ENCODE measurements around the gene MTG1.
A peak's percentile ranks its signal among the peaks of the same experiment; 100 is the strongest.
"Not testable (repeated sequence)": the region's sequence is repeated elsewhere in the genome, so short reads cannot be mapped to it uniquely, and the experiment has no call there.

Gene MTG1

DNA sequence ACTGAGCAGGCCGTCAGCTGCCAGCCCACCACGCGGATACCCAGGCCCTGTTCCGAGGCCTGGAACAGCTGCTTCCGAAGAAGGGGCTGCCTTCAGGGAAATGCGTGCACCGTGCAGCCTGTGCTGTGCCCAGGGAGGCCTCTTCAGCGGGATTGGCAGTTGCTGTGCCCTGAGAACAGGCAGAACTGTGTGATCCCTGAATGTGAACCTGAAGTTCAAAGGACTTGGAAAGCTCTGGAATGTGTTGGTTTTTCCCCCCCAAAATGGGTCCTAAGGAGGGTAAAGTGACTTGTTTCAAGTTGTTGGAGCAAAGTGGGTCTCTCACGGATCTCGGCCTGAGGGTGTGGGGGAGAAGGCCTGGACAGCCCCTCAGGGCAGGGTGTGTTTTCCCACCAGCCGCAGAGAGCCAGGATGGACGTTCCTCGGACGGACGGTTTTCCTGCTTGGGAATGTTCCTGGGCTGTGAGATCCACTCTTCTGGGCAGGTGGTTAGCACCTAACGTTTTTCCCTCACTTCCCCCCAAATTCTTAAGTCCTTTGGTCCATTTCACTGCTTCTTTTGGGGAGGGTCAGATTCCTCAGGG is 28.4 kb downstream of the MTG1 start:
- CTCF ChIA-PET, result interaction anchor here (0.6 to 1.3 kb wide), 4 partner anchors 16 to 137 kb away, joined by 3 to 4 read pairs (median 4); no protein-coding TSS in a partner anchor
- H3K27ac ChIP-seq, result no peak overlapping the region
- TF ChIP-seq, protein P1, sequence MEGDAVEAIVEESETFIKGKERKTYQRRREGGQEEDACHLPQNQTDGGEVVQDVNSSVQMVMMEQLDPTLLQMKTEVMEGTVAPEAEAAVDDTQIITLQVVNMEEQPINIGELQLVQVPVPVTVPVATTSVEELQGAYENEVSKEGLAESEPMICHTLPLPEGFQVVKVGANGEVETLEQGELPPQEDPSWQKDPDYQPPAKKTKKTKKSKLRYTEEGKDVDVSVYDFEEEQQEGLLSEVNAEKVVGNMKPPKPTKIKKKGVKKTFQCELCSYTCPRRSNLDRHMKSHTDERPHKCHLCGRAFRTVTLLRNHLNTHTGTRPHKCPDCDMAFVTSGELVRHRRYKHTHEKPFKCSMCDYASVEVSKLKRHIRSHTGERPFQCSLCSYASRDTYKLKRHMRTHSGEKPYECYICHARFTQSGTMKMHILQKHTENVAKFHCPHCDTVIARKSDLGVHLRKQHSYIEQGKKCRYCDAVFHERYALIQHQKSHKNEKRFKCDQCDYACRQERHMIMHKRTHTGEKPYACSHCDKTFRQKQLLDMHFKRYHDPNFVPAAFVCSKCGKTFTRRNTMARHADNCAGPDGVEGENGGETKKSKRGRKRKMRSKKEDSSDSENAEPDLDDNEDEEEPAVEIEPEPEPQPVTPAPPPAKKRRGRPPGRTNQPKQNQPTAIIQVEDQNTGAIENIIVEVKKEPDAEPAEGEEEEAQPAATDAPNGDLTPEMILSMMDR (conservative IDR thresholded peaks at IDR 0.05; ENCODE audit: low read depth), result no peak
- DNase-seq (ENCODE audit: low spot score), result no peak
- POLR2A ChIA-PET (ENCODE audit: low non-redundant PET), result interaction anchor here (0.6 kb wide), 1 partner anchor 158 kb away, joined by 3 read pairs; no protein-coding TSS in a partner anchor

DNA sequence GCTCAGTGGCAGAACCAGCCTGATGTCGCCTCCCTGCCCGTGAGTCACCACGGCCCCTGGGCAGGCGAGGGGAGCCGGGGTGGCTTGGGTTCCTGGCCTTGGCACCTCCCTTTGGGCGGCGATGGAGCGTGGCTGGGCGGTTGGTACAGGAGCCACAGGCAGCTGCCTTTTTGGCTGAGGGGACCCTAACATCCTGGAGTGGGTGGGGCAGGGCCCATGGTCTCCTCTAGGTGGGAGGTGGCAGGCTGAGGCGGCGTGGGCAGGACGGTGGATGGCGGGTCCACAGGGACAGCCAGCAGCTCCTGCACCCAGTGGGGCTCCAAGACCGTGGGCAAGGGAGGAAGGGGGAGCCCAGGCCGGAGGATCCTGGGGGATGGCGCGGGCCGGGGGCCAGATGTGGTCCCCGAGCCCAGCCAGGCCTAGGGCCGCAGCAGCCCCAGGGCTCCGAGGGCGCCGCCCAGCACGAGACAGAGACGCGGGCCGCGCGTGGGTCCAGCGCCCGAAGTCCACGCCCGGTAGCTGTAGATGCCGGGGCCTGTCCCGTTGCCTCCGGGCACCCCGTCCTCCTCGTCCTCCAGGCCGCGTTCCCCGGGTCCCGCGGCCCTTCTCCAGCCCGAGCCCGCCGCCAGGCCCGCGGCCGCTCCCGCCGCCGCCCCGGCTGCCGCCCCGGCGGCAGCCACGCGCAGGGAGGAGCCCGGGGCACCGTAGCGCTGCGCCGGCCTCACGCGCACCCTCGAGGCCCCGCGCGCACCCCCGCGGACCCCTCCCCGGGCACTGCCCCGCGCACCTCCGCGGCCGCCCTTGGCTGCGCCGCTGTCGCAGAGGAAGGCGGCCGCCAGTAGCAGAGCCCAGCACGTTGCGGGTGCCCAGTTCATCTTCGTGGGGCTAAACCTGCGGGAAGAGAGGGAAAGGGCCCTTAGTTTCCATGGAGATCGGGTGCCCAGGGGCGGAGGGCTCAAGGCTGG is 29.1 kb downstream of the MTG1 start:
- CTCF ChIA-PET, result interaction anchor here (0.6 kb wide), 1 partner anchor 26 kb away, joined by 3 read pairs; no protein-coding TSS in a partner anchor
- TF ChIP-seq, protein P1 (conservative IDR thresholded peaks at IDR 0.05; ENCODE audit: low read depth), result no peak
- no peak for DNase-seq (ENCODE audit: low spot score)
- POLR2A ChIA-PET (ENCODE audit: low non-redundant PET), result no interaction called here
- no peak overlapping the region for H3K27ac ChIP-seq

DNA sequence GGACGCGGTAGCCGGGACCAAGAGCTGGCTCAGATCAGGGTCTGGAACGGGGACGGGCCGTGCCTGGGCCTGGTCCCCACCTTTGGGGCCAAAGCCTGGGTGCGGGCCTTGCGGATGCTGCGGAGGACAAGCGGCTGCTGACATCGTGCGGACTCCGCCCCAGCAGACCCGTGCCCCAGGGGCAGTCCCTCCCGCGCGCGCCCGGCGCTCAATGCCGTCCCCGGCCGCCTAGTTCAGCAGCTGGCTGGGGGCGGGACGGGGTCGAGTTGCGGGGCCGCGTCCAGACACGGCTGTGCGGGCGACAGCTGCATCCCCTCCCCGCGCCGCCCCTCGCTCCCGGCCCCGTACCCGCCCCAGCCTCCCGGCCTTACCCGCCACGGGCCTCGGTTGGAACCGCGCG is 30.1 kb downstream of the MTG1 start:
- DNase-seq (ENCODE audit: low spot score); POLR2A ChIA-PET (ENCODE audit: low non-redundant PET); CTCF ChIA-PET; H3K27ac ChIP-seq: not testable (repeated sequence)

DNA sequence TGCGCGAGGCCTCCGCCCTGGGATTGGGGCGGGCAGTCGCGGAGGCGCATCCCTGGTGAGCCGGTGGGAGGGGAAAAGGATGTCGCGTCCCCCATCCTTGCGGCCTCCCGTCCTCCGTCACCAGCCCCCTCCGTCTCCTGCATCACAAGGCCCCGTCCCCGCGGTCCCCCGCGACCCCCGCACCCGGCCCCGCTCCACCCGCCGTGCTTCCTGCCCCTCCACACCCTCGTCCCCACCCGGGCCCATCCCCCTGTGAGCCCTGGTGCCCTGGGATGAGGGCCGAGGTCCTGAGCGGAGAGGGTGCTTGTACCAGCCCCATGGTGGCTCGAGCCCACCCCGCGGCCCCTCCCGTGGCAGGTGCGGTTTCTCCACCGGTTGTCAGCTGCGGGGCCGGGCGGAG is 30.6 kb downstream of the MTG1 start, which contains the start of gene SPRN:
Gene SPRN (minus strand): TSS at position 25 of the 400 bp plus-strand sequence. CDS start 944 bp downstream, outside the sequence.
- POLR2A ChIA-PET (ENCODE audit: low non-redundant PET); DNase-seq (ENCODE audit: low spot score); H3K27ac ChIP-seq; CTCF ChIA-PET: not testable (repeated sequence)

DNA sequence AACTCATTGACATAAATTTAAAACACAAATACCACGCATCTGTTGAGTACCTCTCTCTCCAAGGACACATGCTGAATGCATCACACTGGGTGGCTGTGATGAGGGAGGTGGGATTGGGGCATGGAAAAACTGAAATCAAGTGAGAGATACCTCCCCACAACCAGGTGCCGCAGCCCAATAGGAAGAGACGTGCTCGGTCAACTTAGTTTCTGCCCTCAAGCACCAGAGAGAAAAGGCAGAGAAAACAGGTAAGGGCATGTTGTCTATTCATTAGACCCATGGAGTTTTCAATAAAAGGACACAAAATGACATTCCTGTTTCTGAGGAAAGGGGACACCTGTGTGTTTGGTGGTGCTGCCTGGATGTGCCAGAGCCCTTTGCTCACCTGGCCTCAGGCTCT is 35.6 kb downstream of the MTG1 start:
- CTCF ChIA-PET; POLR2A ChIA-PET (ENCODE audit: low non-redundant PET); H3K27ac ChIP-seq; DNase-seq (ENCODE audit: low spot score): not testable (repeated sequence)

DNA sequence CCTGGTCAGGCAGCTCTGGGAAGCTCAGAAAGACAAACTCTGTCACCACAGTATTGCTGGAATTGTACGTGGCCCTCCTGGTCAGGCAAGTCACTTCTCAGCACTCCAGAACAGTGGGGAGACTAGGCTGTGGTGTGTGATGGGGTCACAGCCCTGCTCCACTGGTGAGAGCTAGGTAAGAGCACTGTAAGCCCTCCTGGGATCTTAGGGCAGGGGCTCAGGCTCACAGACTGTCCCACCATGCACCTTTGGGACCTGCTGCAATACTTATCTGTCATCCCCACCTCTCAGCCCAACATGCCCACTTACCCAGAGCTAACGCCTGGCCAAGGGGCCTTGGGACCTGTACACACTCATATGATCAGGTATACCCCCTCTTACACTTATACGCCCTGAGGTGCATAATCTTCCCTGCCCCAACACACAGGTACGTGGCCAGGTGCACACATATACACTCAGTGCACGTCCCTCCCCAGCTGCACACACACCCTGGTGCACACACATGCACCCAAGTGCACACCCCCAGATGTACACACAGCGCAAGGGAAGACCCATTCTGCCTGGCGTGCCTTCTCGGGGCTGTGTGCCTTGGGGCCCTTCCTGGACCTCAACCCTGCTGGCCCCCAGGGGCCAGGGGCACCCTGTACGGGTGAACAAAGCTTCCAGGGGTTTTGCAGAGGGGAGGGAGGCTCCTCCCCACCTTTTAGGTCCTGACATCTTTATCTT is 38.1 kb downstream of the MTG1 start:
- POLR2A ChIA-PET (ENCODE audit: low non-redundant PET); DNase-seq (ENCODE audit: low spot score); H3K27ac ChIP-seq; CTCF ChIA-PET: not testable (repeated sequence)

DNA sequence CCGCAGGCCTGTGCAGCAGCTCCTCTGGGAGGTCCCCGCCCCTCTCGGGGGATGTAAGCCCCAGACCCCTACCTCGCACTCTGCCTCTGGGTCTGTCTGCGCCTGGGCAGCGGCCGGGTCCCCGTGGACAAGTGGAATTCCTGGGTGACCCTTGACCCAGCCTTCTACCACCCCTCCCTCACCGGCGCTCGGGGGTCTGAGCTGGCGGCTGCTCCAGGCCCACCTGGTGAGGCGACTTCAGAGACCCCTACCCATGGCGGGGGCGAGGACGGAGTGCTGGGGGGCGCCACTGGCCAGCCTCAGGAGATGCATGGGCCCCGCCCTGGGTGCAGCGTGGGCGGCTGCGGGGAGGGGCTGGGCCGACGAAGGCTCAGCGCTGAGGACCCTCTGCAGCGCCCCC is 38.8 kb downstream of the MTG1 start:
- DNase-seq (ENCODE audit: low spot score); POLR2A ChIA-PET (ENCODE audit: low non-redundant PET); CTCF ChIA-PET; H3K27ac ChIP-seq: not testable (repeated sequence)

DNA sequence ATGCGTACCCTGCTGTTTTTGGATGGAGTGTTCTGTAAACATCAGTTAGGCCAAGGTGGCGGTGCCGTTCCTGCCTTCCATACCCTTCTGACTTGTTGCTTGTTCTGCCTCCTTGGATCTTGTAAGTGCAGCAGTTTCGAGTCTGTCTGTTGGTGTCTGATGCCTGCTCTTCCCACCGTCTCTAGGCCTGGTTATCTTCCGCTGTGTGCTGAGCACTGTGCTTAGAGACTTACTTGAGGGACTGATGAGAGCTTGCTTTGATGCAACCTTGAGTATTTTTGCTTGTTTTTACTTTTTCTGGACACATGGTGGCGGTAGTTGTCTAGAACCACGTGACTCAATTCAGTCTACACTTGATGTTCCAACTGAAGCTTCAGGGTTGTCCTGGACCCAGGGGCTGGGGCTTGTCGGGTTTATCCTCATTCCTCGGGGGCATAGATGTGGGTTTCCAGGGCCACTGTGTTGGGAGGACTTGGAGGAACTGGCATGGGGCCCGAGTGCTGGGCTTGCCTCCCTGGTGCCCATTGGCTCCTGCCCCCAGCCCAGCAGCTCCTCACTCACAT is 44.8 kb downstream of the MTG1 start:
- peak; percentile 40 for DNase-seq (ENCODE audit: low spot score)
- POLR2A ChIA-PET (ENCODE audit: low non-redundant PET), result interaction anchor here (0.6 kb wide), 1 partner anchor 77 kb away, joined by 8 read pairs; no protein-coding TSS in a partner anchor
- no peak overlapping the region for H3K27ac ChIP-seq
- CTCF ChIA-PET, result interaction anchor here (0.6 to 1.2 kb wide), 8 partner anchors 17 to 740 kb away, joined by 3 to 6 read pairs (median 3); no protein-coding TSS in a partner anchor
- TF ChIP-seq, protein P1 (conservative IDR thresholded peaks at IDR 0.05; ENCODE audit: low read depth), result peak; percentile 18; the same call in 1 of the 2 replicates

Data from RWPE1 (cell line).